HG02852 (cell line): ENCODE results near the gene BIK.
A peak's percentile ranks its signal among the peaks of the same experiment; 100 is the strongest.
"Not testable (repeated sequence)": the region's sequence is repeated elsewhere in the genome, so short reads cannot be mapped to it uniquely, and the experiment has no call there.

Experiments used
- ATAC-seq: cut with Tn5 transposase; IDR thresholded peaks from one replicate; pipeline ENCODE4 v1.9.1; 2021; ENCODE audit warnings: mild to moderate bottlenecking, moderate library complexity; ENCODE audit not compliant: unreplicated experiment

Gene BIK

GRCh38 chr22:43133401-43133800 is 22.9 kb downstream of the BIK start:
- ATAC-seq = no peak

- no peak for ATAC-seq
Measured at GRCh38 chr22:43134553-43134952, 24.0 kb downstream of the BIK start.

GRCh38 chr22:43135565-43135964 is 25.0 kb downstream of the BIK start:
- ATAC-seq = no peak

GRCh38 chr22:43136255-43136654 is 25.7 kb downstream of the BIK start:
- ATAC-seq = no peak

- ATAC-seq = no peak
Measured at GRCh38 chr22:43136801-43137200, 26.3 kb downstream of the BIK start.

GRCh38 chr22:43142880-43143562 is 32.5 kb downstream of the BIK start, which contains the start of gene MCAT:
MCAT (minus strand) TSS chr22:43143398; CDS start chr22:43143348, 50 bp downstream.
- peak; percentile 80 for ATAC-seq

- no peak for ATAC-seq
Measured at GRCh38 chr22:43144949-43145348, 34.4 kb downstream of the BIK start.

GRCh38 chr22:43145371-43145770 is 34.8 kb downstream of the BIK start:
- not testable (repeated sequence) for ATAC-seq

- ATAC-seq = not testable (repeated sequence)
Measured at GRCh38 chr22:43146332-43146731, 35.8 kb downstream of the BIK start.

GRCh38 chr22:43147821-43148220 is 37.3 kb downstream of the BIK start:
- ATAC-seq = no peak

- no peak for ATAC-seq
Measured at GRCh38 chr22:43148581-43148980, 38.0 kb downstream of the BIK start.

- ATAC-seq = no peak
Measured at GRCh38 chr22:43150731-43151206, 40.2 kb downstream of the BIK start.

- ATAC-seq = no peak
Measured at GRCh38 chr22:43151251-43152002, 40.9 kb downstream of the BIK start, which contains the start of gene TSPO. TSPO (plus strand) TSS chr22:43151559; CDS start chr22:43159239, 7,680 bp downstream.

- ATAC-seq = no peak
Measured at GRCh38 chr22:43152003-43152356, 41.4 kb downstream of the BIK start.

GRCh38 chr22:43152357-43153071 is 42.0 kb downstream of the BIK start:
- ATAC-seq = no peak

- ATAC-seq = no peak
Measured at GRCh38 chr22:43153899-43154298, 43.3 kb downstream of the BIK start.

- ATAC-seq = no peak
Measured at GRCh38 chr22:43154887-43155536, 44.5 kb downstream of the BIK start.

- ATAC-seq = no peak
Measured at GRCh38 chr22:43155789-43156188, 45.2 kb downstream of the BIK start.

- no peak for ATAC-seq
Measured at GRCh38 chr22:43156413-43156812, 45.9 kb downstream of the BIK start.

GRCh38 chr22:43157874-43158546 is 47.5 kb downstream of the BIK start:
- no peak for ATAC-seq
